Keratinocyte (primary cell): Measurements from ENCODE around the gene TDP2. TPM values are rescaled to one million over a fixed set of nuclear protein-coding genes. Genes with fewer than 3 reads are reported as not detected.

Experiments used
- DNase-seq: peaks from one replicate; pipeline ENCODE4 v3.0.0-alpha.2; 2011; ENCODE audit warnings: low read depth, missing footprints, low spot score
- FAIRE-seq: peaks from 2 replicates; lab custom pipeline; 2011; peaks lifted over from hg19 to GRCh38; lab: Jason Lieb, UNC
- H2AFZ ChIP-seq: 2 replicates; pipeline ENCODE4 v1.6.0; 2012; ENCODE audit warnings: low read length, control low read depth, inconsistent platforms; ENCODE audit not compliant: control insufficient read depth
- H3K27ac ChIP-seq: 2 replicates; pipeline ENCODE4 v1.5.1; 2011; ENCODE audit warnings: low read length; ENCODE audit not compliant: control insufficient read depth, insufficient read depth
- H3K27me3 ChIP-seq: 3 replicates; pipeline ENCODE4 v1.6.0; 2011; ENCODE audit warnings: low read length; ENCODE audit not compliant: control insufficient read depth, insufficient read depth; ENCODE audit errors: extremely low read depth
- H3K36me3 ChIP-seq, 2 experiments: 2 replicates in 1 of 2; 3 replicates in 1 of 2; pipeline ENCODE4 v1.5.1; 2011; ENCODE audit warnings: low read length in 2 of 2, mild to moderate bottlenecking in 1 of 2; ENCODE audit not compliant: control insufficient read depth in 2 of 2, insufficient read depth in 2 of 2; ENCODE audit errors: extremely low read depth in 1 of 2
- H3K4me1 ChIP-seq: 3 replicates; pipeline ENCODE4 v1.5.1; 2011; ENCODE audit warnings: low read length; ENCODE audit not compliant: control insufficient read depth, insufficient read depth; ENCODE audit errors: extremely low read depth
- H3K4me2 ChIP-seq: 3 replicates; pipeline ENCODE4 v1.6.0; 2011; ENCODE audit warnings: low read depth, low read length; ENCODE audit not compliant: control insufficient read depth, insufficient read depth; ENCODE audit errors: extremely low read depth
- H3K4me3 ChIP-seq, 3 experiments: fragments of 200-600 bp in 1 of 3; sonication (generic) in 1 of 3; 2 replicates in 2 of 3; 3 replicates in 1 of 3; pipeline ENCODE4 v1.5.1; 2011 to 2016; ENCODE audit warnings: low read length in 3 of 3, mild to moderate bottlenecking in 3 of 3, control low read depth in 2 of 3, inconsistent platforms in 1 of 3, low read depth in 1 of 3, mixed read lengths in 1 of 3, mixed run types in 1 of 3, moderate library complexity in 1 of 3; ENCODE audit not compliant: control insufficient read depth in 2 of 3, insufficient read depth in 2 of 3; ENCODE audit errors: extremely low read depth in 1 of 3
- H3K79me2 ChIP-seq: 2 replicates; pipeline ENCODE4 v1.6.0; 2012; ENCODE audit warnings: low read length; ENCODE audit not compliant: control insufficient read depth, insufficient read depth
- H3K9ac ChIP-seq: 3 replicates; pipeline ENCODE4 v1.6.0; 2011; ENCODE audit warnings: low read length; ENCODE audit not compliant: control insufficient read depth, insufficient read depth; ENCODE audit errors: extremely low read depth
- H3K9me1 ChIP-seq: 3 replicates; pipeline ENCODE4 v1.6.0; 2011; ENCODE audit warnings: low read length; ENCODE audit not compliant: control insufficient read depth, insufficient read depth; ENCODE audit errors: extremely low read depth
- H3K9me3 ChIP-seq: 2 replicates; pipeline ENCODE4 v1.5.1; 2012; ENCODE audit warnings: low read depth, low read length; ENCODE audit not compliant: control insufficient read depth
- H4K20me1 ChIP-seq: 3 replicates; pipeline ENCODE4 v1.6.0; 2011; ENCODE audit warnings: low read length; ENCODE audit not compliant: control insufficient read depth, insufficient read depth; ENCODE audit errors: extremely low read depth
- CTCF ChIP-seq, 3 experiments: IDR thresholded peaks in 1 of 3; conservative IDR thresholded peaks in 1 of 3; optimal IDR thresholded peaks in 1 of 3; 2 replicates in 2 of 3; 3 replicates in 1 of 3; pipeline versions ENCODE3 to v1.5.1; 2011; ENCODE audit warnings: low read length in 3 of 3, mild to moderate bottlenecking in 3 of 3, moderate library complexity in 2 of 3, control low read depth in 1 of 3, inconsistent platforms in 1 of 3; ENCODE audit not compliant: insufficient read depth in 2 of 3; ENCODE audit errors: extremely low read depth in 1 of 3
- EZH2 ChIP-seq: IDR thresholded peaks from one replicate; pipeline ENCODE4 v1.6.1; 2012; ENCODE audit warnings: inconsistent platforms, mild to moderate bottlenecking, low read length, moderate library complexity
- dilution Hi-C: fragments of 300-500 bp; cut with MboI; formaldehyde crosslinking; loops from one replicate; pipeline ENCODE4 v1.7.0; 2020; ENCODE audit warnings: low sequenced_read_pairs; ENCODE audit not compliant: extremely low pct_ligation_motif_present
- polyA plus RNA-seq, 5 experiments: library from polyadenylated mRNA; depleted of rRNA in 3 of 5; stranded (reverse) in 3 of 5; stranded (forward) in 1 of 5; unstranded in 1 of 5; fragments of >200 nt; gene quantifications; 1 replicate in 1 of 5; 2 replicates in 3 of 5; 3 replicates in 1 of 5; pipeline versions ENCODE4 v1.2.1 to v1.2.3, GENCODE V29; 2011 to 2012; ENCODE audit warnings: missing spikeins in 2 of 5, low read depth in 1 of 5, low replicate concordance in 1 of 5

Gene TDP2
- polyA plus RNA-seq, 1 donor (not counting 4 experiments of a cell fraction or from before 2014, with no cell fraction given) = 39.8 TPM

DNA sequence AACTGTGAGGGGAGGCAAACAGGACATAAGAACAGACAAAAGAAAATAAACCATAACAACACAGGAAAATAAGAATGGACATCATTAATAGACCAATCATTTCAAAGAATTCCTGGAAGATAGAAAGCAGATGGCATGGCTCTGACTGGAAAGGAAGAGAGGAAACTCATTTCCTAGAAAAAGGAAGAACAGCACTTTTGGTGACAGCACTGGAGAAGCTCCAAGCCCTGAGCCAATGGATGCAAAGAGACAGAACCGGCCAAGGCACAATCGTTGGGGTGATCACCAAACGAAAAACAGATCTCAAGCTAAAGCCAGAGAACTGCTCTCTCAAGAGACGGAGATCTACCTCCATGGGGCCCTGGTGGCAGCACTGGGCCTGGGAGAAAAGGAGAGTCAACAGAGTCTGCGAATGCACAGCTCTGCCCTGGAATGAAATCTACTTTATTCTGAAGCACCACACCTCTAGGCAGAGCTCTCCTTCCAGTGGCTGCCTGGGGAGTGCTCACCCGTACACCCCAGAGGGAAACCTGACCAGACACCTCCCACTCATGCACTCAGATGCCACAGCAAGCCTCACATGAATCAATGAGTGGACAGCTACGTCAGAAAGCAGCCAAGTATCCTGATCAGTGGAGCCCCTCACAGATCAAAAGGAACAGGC lies 44.9 kb downstream of the TDP2 start:
- Histone ChIP-seq H3K9me1 (no peaks in the 10 kb centered on the region), H3K4me2 (no peak overlapping the region), H3K4me1 (no peaks in the 10 kb centered on the region), H3K79me2 (no peaks in the 10 kb centered on the region), H3K27me3 (no peaks in the 10 kb centered on the region), H3K4me3 (no peak overlapping the region), H2AFZ (no peak overlapping the region), H3K27ac (no peak overlapping the region), H3K36me3 (no peaks in the 10 kb centered on the region), H4K20me1 (no peaks in the 10 kb centered on the region), H3K9me3 (no peaks in the 10 kb centered on the region), H3K9ac (no peak overlapping the region)
- FAIRE-seq = no peak
- TF ChIP-seq CTCF (optimal IDR thresholded peaks at IDR 0.05 in 1 of 3, IDR thresholded peaks at IDR 0.05 in 1 of 3, conservative IDR thresholded peaks at IDR 0.05 in 1 of 3; ENCODE audit: extremely low read depth in 1 of 3, insufficient read depth in 2 of 3, low read length in 3 of 3) (no peak), EZH2 (no peak)
- no peak for DNase-seq
- dilution Hi-C loops = no loop called here

DNA sequence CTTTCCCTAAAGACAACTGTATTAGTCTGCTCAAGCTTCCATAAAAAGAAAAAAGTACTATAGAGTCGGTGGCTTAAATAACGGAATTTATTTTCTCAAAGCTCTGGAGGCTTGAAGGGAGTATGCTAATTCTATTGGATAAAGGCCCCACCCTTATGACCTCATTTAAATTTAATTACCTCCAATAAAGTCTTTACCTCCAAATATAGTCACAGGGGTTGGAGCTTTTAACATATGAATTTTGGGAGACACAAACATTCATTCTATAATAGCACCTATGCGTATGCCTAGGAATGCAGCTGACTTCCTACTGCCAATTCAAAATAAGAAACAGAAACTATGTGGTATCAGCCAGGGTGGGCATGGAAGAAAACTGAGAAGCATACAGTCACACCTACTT lies 46.1 kb downstream of the TDP2 start:
- Histone ChIP-seq H3K27ac (no peak overlapping the region), H2AFZ (no peak overlapping the region), H3K27me3 (no peaks in the 10 kb centered on the region), H3K36me3 (no peaks in the 10 kb centered on the region), H3K4me3 (no peak overlapping the region), H3K9me1 (no peaks in the 10 kb centered on the region), H3K4me2 (no peak overlapping the region), H3K79me2 (no peaks in the 10 kb centered on the region), H3K4me1 (no peaks in the 10 kb centered on the region), H4K20me1 (no peaks in the 10 kb centered on the region), H3K9ac (no peak overlapping the region), H3K9me3 (no peaks in the 10 kb centered on the region)
- dilution Hi-C loops = no loop called here
- TF ChIP-seq CTCF (optimal IDR thresholded peaks at IDR 0.05 in 1 of 3, IDR thresholded peaks at IDR 0.05 in 1 of 3, conservative IDR thresholded peaks at IDR 0.05 in 1 of 3; ENCODE audit: extremely low read depth in 1 of 3, insufficient read depth in 2 of 3, low read length in 3 of 3) = no peak
- DNase-seq (no peak), FAIRE-seq (no peak)
